ENCODE results near the gene CLTA.
A peak's percentile ranks its signal among the peaks of the same experiment; 100 is the strongest.
"Not testable (repeated sequence)": the region's sequence is repeated elsewhere in the genome, so short reads cannot be mapped to it uniquely, and the experiment has no call there.

The CLTA gene

GRCh38 chr9:36247356-36247755 is 56.6 kb downstream of the CLTA start:
- DNase-seq = no peak

- DNase-seq = not testable (repeated sequence)
Observed at GRCh38 chr9:36248061-36248460, 57.3 kb downstream of the CLTA start.

- DNase-seq = no peak
Observed at GRCh38 chr9:36249189-36249588, 58.5 kb downstream of the CLTA start.

- no peak for DNase-seq
Observed at GRCh38 chr9:36250079-36250478, 59.4 kb downstream of the CLTA start.

- no peak for DNase-seq
Observed at GRCh38 chr9:36251428-36251827, 60.7 kb downstream of the CLTA start.

- DNase-seq = peak; percentile 75 to 92
Observed at GRCh38 chr9:36258208-36258995, 67.7 kb downstream of the CLTA start, which contains the start of gene GNE. Gene GNE (minus strand): TSS chr9:36258448. CDS start chr9:36249355, 9,093 bp downstream.

- DNase-seq = peak in 1 of 2 experiments; percentile 24
Observed at GRCh38 chr9:36258996-36259533, 68.3 kb downstream of the CLTA start.

Measured in cerebellar nuclear complex (tissue), 1 donor.